ENCODE data around the gene EDN1. TPM values are rescaled to one million over a fixed set of nuclear protein-coding genes. Genes with fewer than 3 reads are reported as not detected.

EDN1 gene
- total RNA-seq, 1 experiment from 2014 or later: 25.6 TPM

- ATAC-seq (peak; percentile 17; the same call in 1 of the 2 replicates), DNase-seq (peak; percentile 71)
- no TSS peak for BruUV-seq (replicated peaks)
- H3K36me3 ChIP-seq (ENCODE audit: low read depth, low read length): no peaks in the 10 kb centered on the region
- no peaks in the 10 kb centered on the region for H3K79me2 ChIP-seq (ENCODE audit: low read length)
- no peak overlapping the region for H3K4me3 ChIP-seq (ENCODE audit: low read length)
- TF ChIP-seq EZH2 (IDR thresholded peaks at IDR 0.05; ENCODE audit: low read length, unreplicated experiment) (no peak), CTCF (conservative IDR thresholded peaks at IDR 0.05; ENCODE audit: low read depth, low read length) (no peak), EZH2phosphoT487 (IDR thresholded peaks at IDR 0.05; ENCODE audit: borderline replicate concordance, low read length) (no peak)
- no peaks in the 10 kb centered on the region for H3K9me3 ChIP-seq (ENCODE audit: low read length)
- CTCF ChIA-PET: interaction anchor here (0.6 kb wide), 1 partner anchor 13 kb away, joined by 3 read pairs; no protein-coding TSS in a partner anchor
- H2AFZ ChIP-seq (ENCODE audit: low read length): no peak overlapping the region
- intact Hi-C loops (cut with micrococcal nuclease): no loop called here
- H3K9me2 ChIP-seq (replicated peaks; ENCODE audit: low read length): no peaks in the 10 kb centered on the region
- H3K9ac ChIP-seq (ENCODE audit: low read length): no peak overlapping the region
- POLR2A ChIA-PET (ENCODE audit: unreplicated experiment): interaction anchor here (0.8 kb wide), 1 partner anchor 15 kb away, joined by 6 read pairs; no protein-coding TSS in a partner anchor
- no peak overlapping the region for H3K4me2 ChIP-seq (ENCODE audit: low read length)
- H3K27ac ChIP-seq (ENCODE audit: low read length): peak overlapping the region; percentile 5; the same call in 1 of the 2 replicates
- peaks cover 6% of the 10 kb centered on the region for H3F3A ChIP-seq (ENCODE audit: low read length, unreplicated experiment)
- no peaks in the 10 kb centered on the region for H4K20me1 ChIP-seq (ENCODE audit: low read length)
- no peaks in the 10 kb centered on the region for H3K27me3 ChIP-seq (ENCODE audit: low read length)
- peaks cover 61% of the 10 kb centered on the region for H3K4me1 ChIP-seq (ENCODE audit: insufficient read depth, low read length)
These were observed 37.2 kb downstream of the EDN1 start for GRCh38 chr6:12327391-12327790.

GRCh38 chr6:12327988-12328387 lies 37.8 kb downstream of the EDN1 start:
- intact Hi-C loops (cut with micrococcal nuclease): no loop called here
- DNase-seq: no peak
- Histone ChIP-seq H3K9me2 (replicated peaks; ENCODE audit: low read length) (no peaks in the 10 kb centered on the region), H3F3A (ENCODE audit: low read length, unreplicated experiment) (peaks cover 6% of the 10 kb centered on the region), H3K4me1 (ENCODE audit: insufficient read depth, low read length) (peaks cover 58% of the 10 kb centered on the region), H3K36me3 (ENCODE audit: low read depth, low read length) (no peaks in the 10 kb centered on the region), H4K20me1 (ENCODE audit: low read length) (no peaks in the 10 kb centered on the region), H3K9me3 (ENCODE audit: low read length) (no peaks in the 10 kb centered on the region), H3K27ac (ENCODE audit: low read length) (peak overlapping the region; percentile 5; the same call in 1 of the 2 replicates), H3K27me3 (ENCODE audit: low read length) (no peaks in the 10 kb centered on the region), H3K9ac (ENCODE audit: low read length) (no peak overlapping the region), H3K79me2 (ENCODE audit: low read length) (no peaks in the 10 kb centered on the region), H3K4me3 (ENCODE audit: low read length) (no peak overlapping the region), H3K4me2 (ENCODE audit: low read length) (no peak overlapping the region), H2AFZ (ENCODE audit: low read length) (no peak overlapping the region)
- no peak for TF ChIP-seq EZH2phosphoT487 (IDR thresholded peaks at IDR 0.05; ENCODE audit: borderline replicate concordance, low read length)
- no peak for TF ChIP-seq EZH2 (IDR thresholded peaks at IDR 0.05; ENCODE audit: low read length, unreplicated experiment)
- no peak for TF ChIP-seq CTCF (conservative IDR thresholded peaks at IDR 0.05; ENCODE audit: low read depth, low read length)
- no peak for ATAC-seq
- BruUV-seq (replicated peaks): no TSS peak
- CTCF ChIA-PET: interaction anchor here (1.0 kb wide), 1 partner anchor 37 kb away, joined by 12 read pairs; the partner anchor contains the start of gene EDN1
- POLR2A ChIA-PET (ENCODE audit: unreplicated experiment): interaction anchor here (0.6 to 0.8 kb wide), 2 partner anchors 15 to 37 kb away, joined by 5 to 6 read pairs; no protein-coding TSS in a partner anchor

- peaks cover 51% of the 10 kb centered on the region for H3K4me1 ChIP-seq (ENCODE audit: insufficient read depth, low read length)
- peaks cover 6% of the 10 kb centered on the region for H3F3A ChIP-seq (ENCODE audit: low read length, unreplicated experiment)
- ChIA-PET POLR2A (ENCODE audit: unreplicated experiment) (interaction anchor here (0.6 to 0.7 kb wide), 3 partner anchors 32 to 38 kb away, joined by 3 to 5 read pairs (median 4); no protein-coding TSS in a partner anchor), CTCF (interaction anchor here (1.0 kb wide), 1 partner anchor 38 kb away, joined by 12 read pairs; the partner anchor contains the start of gene EDN1)
- no peaks in the 10 kb centered on the region for H3K27me3 ChIP-seq (ENCODE audit: low read length)
- H3K36me3 ChIP-seq (ENCODE audit: low read depth, low read length): no peaks in the 10 kb centered on the region
- no peak for ATAC-seq
- no peaks in the 10 kb centered on the region for H3K9me2 ChIP-seq (replicated peaks; ENCODE audit: low read length)
- H3K9ac ChIP-seq (ENCODE audit: low read length): no peak overlapping the region
- H3K9me3 ChIP-seq (ENCODE audit: low read length): no peaks in the 10 kb centered on the region
- no peak for TF ChIP-seq EZH2 (IDR thresholded peaks at IDR 0.05; ENCODE audit: low read length, unreplicated experiment)
- no peak for TF ChIP-seq EZH2phosphoT487 (IDR thresholded peaks at IDR 0.05; ENCODE audit: borderline replicate concordance, low read length)
- no peak for TF ChIP-seq CTCF (conservative IDR thresholded peaks at IDR 0.05; ENCODE audit: low read depth, low read length)
- DNase-seq: peak; percentile 54
- no peak overlapping the region for H2AFZ ChIP-seq (ENCODE audit: low read length)
- no peak overlapping the region for H3K27ac ChIP-seq (ENCODE audit: low read length)
- no peaks in the 10 kb centered on the region for H4K20me1 ChIP-seq (ENCODE audit: low read length)
- intact Hi-C loops (cut with micrococcal nuclease): no loop called here
- peak overlapping the region; percentile 19 for H3K4me2 ChIP-seq (ENCODE audit: low read length)
- BruUV-seq (replicated peaks): no TSS peak
- no peaks in the 10 kb centered on the region for H3K79me2 ChIP-seq (ENCODE audit: low read length)
- H3K4me3 ChIP-seq (ENCODE audit: low read length): no peak overlapping the region
These were observed 38.5 kb downstream of the EDN1 start for GRCh38 chr6:12328701-12329100.
